K562 (cell line): Measurements from ENCODE around the gene GJC2. TPM values are rescaled to one million over a fixed set of nuclear protein-coding genes. Genes with fewer than 3 reads are reported as not detected.

Experiments
- ATAC-seq: fragments of 200-7000 bp; cut with Tn5 transposase; 3 replicates; pipeline ENCODE4 v1.9.1; 2020; ENCODE audit warnings: moderate library complexity
- BruUV-seq: library from RNA; stranded (reverse); fragments of 400-500 nt; replicated peaks from 2 replicates; lab custom pipeline; 2021; lab: Mats Ljungman, UMichigan
- CTCF ChIA-PET: fragments of 300-600 bp; formaldehyde crosslinking; extraction: SDS; loops from one replicate; lab custom pipeline; 2021; ENCODE audit warnings: low intra/inter-chr PET ratio; lab: Yijun Ruan, JAX
- POLR2A ChIA-PET: fragments of 300-600, 350-650 bp; sonication (Branson Sonifier 250); formaldehyde crosslinking; extraction: SDS; loops from one replicate; lab custom pipeline; 2021; ENCODE audit warnings: antibody characterized with exemption, inconsistent platforms; lab: Yijun Ruan, JAX
- DNase-seq, 4 experiments: peaks; one replicate each; pipeline versions ENCODE4 v3.0.0 to v3.0.0-alpha.2; 2011 to 2018; ENCODE audit warnings: low spot score in 3 of 4, mixed read lengths in 3 of 4; ENCODE audit errors: extremely low read depth in 1 of 4
- FAIRE-seq: peaks from 2 replicates; lab custom pipeline; 2011; peaks lifted over from hg19 to GRCh38; lab: Jason Lieb, UNC
- H2AFZ ChIP-seq: 2 replicates; pipeline ENCODE4 v1.6.0; 2011; ENCODE audit warnings: low read depth, low read length, control low read depth, inconsistent platforms
- H3K27ac ChIP-seq: fragments of 200-600 bp; 3 replicates; pipeline ENCODE4 v1.8.0; 2011; ENCODE audit warnings: low read depth, mild to moderate bottlenecking, control low read depth, inconsistent platforms, low read length, moderate library complexity, mixed read lengths; ENCODE audit errors: extremely low read depth
- H3K27me3 ChIP-seq, 2 experiments: fragments of 300-600 bp in 1 of 2; 2 replicates in 1 of 2; 3 replicates in 1 of 2; pipeline versions ENCODE4 v1.6.0 to v1.8.0; 2011; ENCODE audit warnings: inconsistent platforms in 2 of 2, low read length in 2 of 2, mild to moderate bottlenecking in 1 of 2, mixed read lengths in 1 of 2, moderate library complexity in 1 of 2; ENCODE audit not compliant: control insufficient read depth in 2 of 2, insufficient read depth in 2 of 2
- H3K36me3 ChIP-seq: fragments of 300-600 bp; 3 replicates; pipeline ENCODE4 v1.8.0; 2011; ENCODE audit warnings: mild to moderate bottlenecking, low read length, inconsistent platforms; ENCODE audit not compliant: control insufficient read depth, insufficient read depth
- H3K4me1 ChIP-seq, 2 experiments: fragments of 200-600 bp in 1 of 2; replicated peaks in 1 of 2; 2 replicates in 1 of 2; 3 replicates in 1 of 2; pipeline versions ENCODE4 v1.5.1 to v1.8.0; 2011; ENCODE audit warnings: inconsistent platforms in 2 of 2, low read length in 2 of 2, mild to moderate bottlenecking in 1 of 2, mixed read lengths in 1 of 2, moderate library complexity in 1 of 2; ENCODE audit not compliant: control insufficient read depth in 2 of 2, insufficient read depth in 2 of 2
- H3K4me2 ChIP-seq: 2 replicates; pipeline ENCODE4 v1.6.1; 2011; ENCODE audit warnings: low read length, control low read depth, inconsistent platforms, mixed read lengths; ENCODE audit not compliant: insufficient read depth
- H3K4me3 ChIP-seq: fragments of 200-600 bp; sonication (generic), shearing (Covaris generic); 2 replicates; pipeline ENCODE4 v1.5.1; 2016; ENCODE audit warnings: control low read depth, inconsistent platforms
- H3K79me2 ChIP-seq: fragments of 200-600 bp; 3 replicates; pipeline ENCODE4 v1.8.0; 2011; ENCODE audit warnings: low read length, inconsistent platforms; ENCODE audit not compliant: control insufficient read depth, insufficient read depth
- H3K9ac ChIP-seq, 2 experiments: 2 replicates each; pipeline versions ENCODE4 v1.6.0 to v1.6.1; 2011; ENCODE audit warnings: low read depth in 2 of 2, low read length in 2 of 2, control low read depth in 1 of 2, inconsistent platforms in 1 of 2, mild to moderate bottlenecking in 1 of 2, mixed read lengths in 1 of 2; ENCODE audit not compliant: insufficient read depth in 1 of 2
- H3K9me1 ChIP-seq: one replicate; pipeline ENCODE4 v1.6.0; 2011; ENCODE audit warnings: inconsistent platforms, mild to moderate bottlenecking, low read length, moderate library complexity; ENCODE audit not compliant: control insufficient read depth, insufficient read depth
- H3K9me3 ChIP-seq: replicated peaks from 2 replicates; pipeline ENCODE4 v1.5.1; 2011; ENCODE audit warnings: low read depth, low read length, inconsistent platforms; ENCODE audit not compliant: control insufficient read depth, insufficient read depth
- H4K20me1 ChIP-seq: replicated peaks from 2 replicates; pipeline ENCODE4 v1.6.1; 2011; ENCODE audit warnings: low read length, inconsistent platforms, mixed read lengths; ENCODE audit not compliant: control insufficient read depth, insufficient read depth
- ATF2 ChIP-seq: sonication (generic); formaldehyde crosslinking; IDR thresholded peaks from 2 replicates; pipeline ENCODE4 v1.8.1; 2022; ENCODE audit warnings: missing genetic modification reagents
- BRD4 ChIP-seq: fragments of 200-600 bp; sonication (generic); IDR thresholded peaks from 2 replicates; pipeline ENCODE4 v1.6.1; 2017; ENCODE audit warnings: inconsistent platforms
- CBFB ChIP-seq: sonication (generic); formaldehyde crosslinking; IDR thresholded peaks from 2 replicates; pipeline ENCODE4 v1.4.0; 2020; ENCODE audit warnings: mild to moderate bottlenecking, missing genetic modification reagents
- CHCHD3 ChIP-seq: fragments of 250-450 bp; sonication (Bioruptor Pico); IDR thresholded peaks from 2 replicates; pipeline ENCODE4 v2.1.2; 2022; ENCODE audit warnings: mild to moderate bottlenecking
- CREM ChIP-seq: IDR thresholded peaks from 2 replicates; pipeline ENCODE4 v1.6.1; 2014; ENCODE audit warnings: antibody characterized with exemption, low read depth
- FOXK2 ChIP-seq, 2 experiments: fragments of 450-650 bp; IDR thresholded peaks in 1 of 2; conservative IDR thresholded peaks in 1 of 2; 2 replicates each; pipeline ENCODE4 v1.6.1; 2016; ENCODE audit warnings: low read depth in 2 of 2, mild to moderate bottlenecking in 1 of 2
- KDM1A ChIP-seq, 2 experiments: fragments of 450-650 bp; IDR thresholded peaks; 2 replicates each; pipeline ENCODE4 v1.6.1; 2016; ENCODE audit warnings: mild to moderate bottlenecking in 2 of 2
- POLR2AphosphoS2 ChIP-seq: IDR thresholded peaks from 2 replicates; pipeline ENCODE4 v1.6.1; 2012; ENCODE audit warnings: low read length, improper control_type of control experiment
- RAD21 ChIP-seq, 2 experiments: fragments of 250-450 bp in 1 of 2; fragments of 450-650 bp in 1 of 2; sonication (Bioruptor Pico) in 1 of 2; formaldehyde crosslinking in 1 of 2; IDR thresholded peaks in 1 of 2; conservative IDR thresholded peaks in 1 of 2; 2 replicates each; pipeline versions ENCODE4 v1.4.0 to v1.8.0; 2020 to 2022; ENCODE audit warnings: mild to moderate bottlenecking in 2 of 2, moderate library complexity in 1 of 2
- RBM34 ChIP-seq: fragments of 200-400 bp; formaldehyde crosslinking; IDR thresholded peaks from 2 replicates; pipeline ENCODE4 v1.6.1; 2018; ENCODE audit warnings: low read length, borderline replicate concordance; ENCODE audit not compliant: insufficient read depth
- WGBS: fragments of 100-300 bp; shearing (Covaris generic); methylation state at CpG from one replicate; pipeline ENCODE4 v1.1.6; 2016; ENCODE audit warnings: low coverage, mixed read lengths; ENCODE audit not compliant: insufficient coverage; ENCODE audit errors: missing lambda C conversion rate; 5-methylcytosine and 5-hydroxymethylcytosine counted together
- in situ Hi-C: fragments of 300-500 bp; cut with MboI; formaldehyde crosslinking; loops from 4 replicates; pipeline ENCODE4 v1.15.0; 2018; ENCODE audit warnings: inconsistent platforms, mixed read lengths
- intact Hi-C: fragments of 100-400 bp; cut with micrococcal nuclease; formaldehyde crosslinking; loops from 2 replicates; pipeline ENCODE4 v1.14.2; 2022
- polyA plus RNA-seq, 8 experiments: library from polyadenylated mRNA; depleted of rRNA in 4 of 8; stranded (reverse) in 5 of 8; unstranded in 3 of 8; fragments of >200 nt; fragmentation: Nextera tagmentation in 2 of 8; fragmentation: Illumina TruSeq in 1 of 8; extraction: Ambion mirVana in 2 of 8; extraction: Trizol in 1 of 8; gene quantifications; 2 replicates each; pipeline versions ENCODE4 v1.2.1 to v1.2.3, GENCODE V29; 2011 to 2014; ENCODE audit warnings: inconsistent platforms in 1 of 8, missing spikeins in 1 of 8
- total RNA-seq, 7 experiments: library from RNA; depleted of rRNA in 6 of 7; stranded (reverse); fragments of >200 nt in 6 of 7; fragmentation: Illumina TruSeq in 2 of 7; extraction: Trizol in 2 of 7; gene quantifications; 2 replicates each; pipeline versions ENCODE4 v1.2.1 to v1.2.3, GENCODE V29; 2011 to 2021; ENCODE audit warnings: low replicate concordance in 1 of 7

Gene GJC2
- total and polyA plus RNA-seq, 9 of the 15 experiments (the other 6 are each of a cell fraction or from before 2014, with no cell fraction given), result 0.03 to 0.62 (median 0.11) TPM; not detected in 2

- no peaks in the 10 kb centered on the region for H3K9me3 ChIP-seq
- ChIA-PET POLR2A (interaction anchor here (1.0 to 3.3 kb wide), 4 partner anchors 9 to 18 kb away, joined by 4 to 15 read pairs (median 7); no protein-coding TSS in a partner anchor), CTCF (no interaction called here)
- no TSS peak for BruUV-seq
- TF ChIP-seq KDM1A (IDR thresholded peaks at IDR 0.05) (no peak), CHCHD3 (no peak), FOXK2 (conservative IDR thresholded peaks at IDR 0.05 in 1 of 2, IDR thresholded peaks at IDR 0.05 in 1 of 2; ENCODE audit: low read depth in 2 of 2) (no peak), CBFB (no peak), CREM (no peak), POLR2AphosphoS2 (no peak), ATF2 (CRISPR knock-in tag) (no peak), RBM34 (no peak), RAD21 (CRISPR knock-in tag; conservative IDR thresholded peaks at IDR 0.05 in 1 of 2, IDR thresholded peaks at IDR 0.05 in 1 of 2) (no peak), BRD4 (no peak)
- H3K79me2 ChIP-seq, result no peaks in the 10 kb centered on the region
- peaks cover 6% of the 10 kb centered on the region for H4K20me1 ChIP-seq
- H3K4me1 ChIP-seq, result peaks cover 10 to 70% of the 10 kb centered on the region in 2 experiments; a peak in 4 of 5 replicates
- no peak overlapping the region for H2AFZ ChIP-seq
- no peaks in the 10 kb centered on the region for H3K36me3 ChIP-seq
- intact Hi-C loops (no loop called here), in situ Hi-C loops (no loop called here)
- WGBS, result 14% methylated on average over 11 of the region's 15 CpGs
- no peak overlapping the region for H3K4me3 ChIP-seq
- DNase-seq (no peak), ATAC-seq (no peak), FAIRE-seq (no peak)
- H3K4me2 ChIP-seq, result no peak overlapping the region
- peaks cover 12% of the 10 kb centered on the region for H3K9me1 ChIP-seq
- H3K27ac ChIP-seq, result no peak overlapping the region
- peak overlapping the region in 1 of 2 experiments; percentile 38; a peak in 2 of 4 replicates for H3K9ac ChIP-seq
- H3K27me3 ChIP-seq, result no peaks in the 10 kb centered on the region
Observed at GRCh38 chr1:228160201-228160761, 10.6 kb downstream of the GJC2 start.
